SK-N-MC (cell line): ENCODE data around the gene OR10P1.

ENCODE experiments used
- DNase-seq: peaks from one replicate; pipeline ENCODE4 v3.0.0-alpha.2; 2011; ENCODE audit warnings: low read depth, low spot score
- H3K27ac ChIP-seq: fragments of 200-600 bp; sonication (generic); 2 replicates; pipeline ENCODE4 v1.5.1; 2016; ENCODE audit warnings: mixed run types
- H3K36me3 ChIP-seq: fragments of 200-600 bp; sonication (generic); 2 replicates; pipeline ENCODE4 v1.6.1; 2017; ENCODE audit warnings: antibody characterized with exemption, low read length, mixed read lengths; ENCODE audit not compliant: insufficient read depth
- H3K4me3 ChIP-seq: fragments of 200-600 bp; sonication (generic); 2 replicates; pipeline ENCODE4 v1.5.1; 2016
- H3K9ac ChIP-seq: fragments of 200-600 bp; sonication (generic); 2 replicates; pipeline ENCODE4 v1.8.0; 2017; ENCODE audit warnings: mixed run types, mixed read lengths; ENCODE audit not compliant: insufficient read length
- H3K9me3 ChIP-seq: fragments of 200-600 bp; sonication (generic); 2 replicates; pipeline ENCODE4 v1.6.1; 2017; ENCODE audit warnings: low read depth, mild to moderate bottlenecking, antibody characterized with exemption, low read length, moderate library complexity, mixed read lengths
- EZH2 ChIP-seq: fragments of 200-600 bp; sonication (generic); IDR thresholded peaks from one replicate; pipeline ENCODE4 v1.6.1; 2017; ENCODE audit warnings: antibody characterized with exemption
- FOXP2 ChIP-seq: optimal IDR thresholded peaks from 2 replicates; pipeline ENCODE3; 2011; ENCODE audit warnings: mild to moderate bottlenecking, moderate library complexity; ENCODE audit not compliant: insufficient read depth; ENCODE audit errors: extremely low read length, control extremely low read depth
- POLR2AphosphoS5 ChIP-seq: IDR thresholded peaks from 2 replicates; pipeline ENCODE4 v1.6.1; 2012; ENCODE audit warnings: mild to moderate bottlenecking, low read depth, low read length, borderline replicate concordance

The OR10P1 gene

GRCh38 chr12:55675666-55676065 is 39.0 kb downstream of the OR10P1 start:
- Histone ChIP-seq H3K9me3 (no peaks in the 10 kb centered on the region), H3K27ac (no peak overlapping the region), H3K36me3 (no peaks in the 10 kb centered on the region), H3K4me3 (no peak overlapping the region), H3K9ac (no peak overlapping the region)
- no peak for TF ChIP-seq EZH2
- no peak for DNase-seq

GRCh38 chr12:55676707-55677106 is 40.0 kb downstream of the OR10P1 start:
- TF ChIP-seq POLR2AphosphoS5 (no peak), EZH2 (no peak), FOXP2 (no peak)
- H3K9ac ChIP-seq = no peak overlapping the region
- no peaks in the 10 kb centered on the region for H3K36me3 ChIP-seq
- no peaks in the 10 kb centered on the region for H3K9me3 ChIP-seq
- H3K27ac ChIP-seq = no peak overlapping the region
- no peak for DNase-seq
- H3K4me3 ChIP-seq = no peak overlapping the region

GRCh38 chr12:55679691-55680090 is 43.0 kb downstream of the OR10P1 start:
- no peak for DNase-seq
- Histone ChIP-seq H3K4me3 (no peak overlapping the region), H3K36me3 (no peaks in the 10 kb centered on the region), H3K27ac (no peak overlapping the region), H3K9ac (no peak overlapping the region), H3K9me3 (no peaks in the 10 kb centered on the region)
- no peak for TF ChIP-seq FOXP2
- TF ChIP-seq EZH2 = no peak

GRCh38 chr12:55681142-55682077 is 44.7 kb downstream of the OR10P1 start:
- H3K4me3 ChIP-seq = peak overlapping the region; percentile 74
- H3K9me3 ChIP-seq = no peaks in the 10 kb centered on the region
- H3K9ac ChIP-seq = no peak overlapping the region
- TF ChIP-seq EZH2 = no peak
- TF ChIP-seq POLR2AphosphoS5 = peak; percentile 59; the same call in 1 of the 2 replicates
- DNase-seq = peak; percentile 72
- H3K36me3 ChIP-seq = no peaks in the 10 kb centered on the region
- no peak overlapping the region for H3K27ac ChIP-seq

GRCh38 chr12:55682087-55682796 is 45.5 kb downstream of the OR10P1 start:
- H3K9me3 ChIP-seq = no peaks in the 10 kb centered on the region
- H3K4me3 ChIP-seq = peak overlapping the region; percentile 74
- H3K9ac ChIP-seq = no peak overlapping the region
- H3K36me3 ChIP-seq = no peaks in the 10 kb centered on the region
- no peak for TF ChIP-seq EZH2
- no peak for TF ChIP-seq POLR2AphosphoS5
- no peak for TF ChIP-seq FOXP2
- H3K27ac ChIP-seq = no peak overlapping the region
- no peak for DNase-seq

GRCh38 chr12:55683676-55684075 is 47.0 kb downstream of the OR10P1 start:
- no peak overlapping the region for H3K27ac ChIP-seq
- no peak overlapping the region for H3K9ac ChIP-seq
- no peaks in the 10 kb centered on the region for H3K36me3 ChIP-seq
- TF ChIP-seq FOXP2 (no peak), EZH2 (no peak), POLR2AphosphoS5 (no peak)
- DNase-seq = no peak
- H3K4me3 ChIP-seq = no peak overlapping the region
- H3K9me3 ChIP-seq = no peaks in the 10 kb centered on the region

GRCh38 chr12:55684761-55685370 is 48.2 kb downstream of the OR10P1 start:
- Histone ChIP-seq H3K9ac (no peak overlapping the region), H3K27ac (no peak overlapping the region), H3K4me3 (no peak overlapping the region), H3K9me3 (no peaks in the 10 kb centered on the region), H3K36me3 (no peaks in the 10 kb centered on the region)
- DNase-seq = no peak
- TF ChIP-seq EZH2 (no peak), FOXP2 (no peak), POLR2AphosphoS5 (no peak)

GRCh38 chr12:55685671-55686070 is 49.0 kb downstream of the OR10P1 start:
- DNase-seq = no peak
- H3K4me3 ChIP-seq = no peak overlapping the region

More at GRCh38 chr12:55685671-55686070, 49.0 kb downstream of the OR10P1 start:
- no peak for TF ChIP-seq EZH2
- no peak for TF ChIP-seq FOXP2
- no peak for TF ChIP-seq POLR2AphosphoS5
- Histone ChIP-seq H3K27ac (no peak overlapping the region), H3K9me3 (no peaks in the 10 kb centered on the region), H3K9ac (no peak overlapping the region), H3K36me3 (no peaks in the 10 kb centered on the region)
